H1 (cell line): ENCODE measurements around the gene PLA1A. TPM values are rescaled to one million over a fixed set of nuclear protein-coding genes. Genes with fewer than 3 reads are reported as not detected.

ENCODE experiments used
- RFX5 ChIP-seq: IDR thresholded peaks from 2 replicates; pipeline ENCODE4 v1.6.1; 2011; ENCODE audit warnings: low read depth, low read length, improper control_type of control experiment, borderline replicate concordance
- polyA plus RNA-seq, 7 experiments: library from polyadenylated mRNA; depleted of rRNA in 3 of 7; stranded (reverse) in 5 of 7; unstranded in 2 of 7; fragments of >200 nt in 5 of 7; fragments of 200-250 nt in 2 of 7; gene quantifications; 1 replicate in 5 of 7; 2 replicates in 1 of 7; 4 replicates in 1 of 7; pipeline versions ENCODE4 v1.2.1 to v1.2.3, GENCODE V29; 2011 to 2013; ENCODE audit warnings: missing spikeins in 2 of 7, mixed read lengths in 2 of 7
- total RNA-seq: library from RNA; stranded (reverse); fragmentation: NEBNext Ultra II Directional; extraction: Animal tissue kit (Norgen Biotek cat#: 25700); gene quantifications from 2 replicates; pipeline ENCODE4 v1.2.1, GENCODE V29; 2021

PLA1A gene
- total and polyA plus RNA-seq, 2 of the 8 experiments (the other 6 are each of a cell fraction or from before 2014, with no cell fraction given): not detected

DNA sequence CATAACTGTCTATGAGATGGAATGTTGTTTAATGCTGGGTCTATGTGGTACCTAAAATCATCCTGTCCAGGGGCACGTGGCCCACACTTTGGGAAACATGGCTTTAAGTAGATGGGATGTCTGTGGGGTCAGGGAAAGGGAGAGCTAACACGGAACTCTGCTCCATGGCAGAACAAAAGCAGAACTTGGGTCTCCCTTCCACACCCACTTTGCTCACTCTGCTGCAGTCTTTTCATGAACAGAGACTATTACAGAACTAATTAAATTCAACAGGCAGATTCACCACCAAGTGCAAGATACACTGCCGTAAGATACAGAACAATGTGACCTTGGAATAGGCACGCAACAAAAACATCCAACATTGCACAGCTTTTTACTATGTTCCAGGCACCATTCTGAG lies 34.5 kb downstream of the PLA1A start (continued):
- no peak for TF ChIP-seq RFX5
- TF ChIP-seq, all 59 proteins: peak for 0
